ENCODE measurements around the gene MRGPRG.
"Not testable (repeated sequence)": the region's sequence is repeated elsewhere in the genome, so short reads cannot be mapped to it uniquely, and the experiment has no call there.

MRGPRG gene

GRCh38 chr11:3169255-3170043 is 49.2 kb downstream of the MRGPRG start:
- H3K9me3 Mint-ChIP-seq: no peaks in the 10 kb centered on the region
- H3K4me1 Mint-ChIP-seq: peaks cover 25% of the 10 kb centered on the region
- H3K27ac Mint-ChIP-seq: peak overlapping the region in 2 of 3 experiments; percentile 6 to 88
- TF ChIP-seq, protein P1, sequence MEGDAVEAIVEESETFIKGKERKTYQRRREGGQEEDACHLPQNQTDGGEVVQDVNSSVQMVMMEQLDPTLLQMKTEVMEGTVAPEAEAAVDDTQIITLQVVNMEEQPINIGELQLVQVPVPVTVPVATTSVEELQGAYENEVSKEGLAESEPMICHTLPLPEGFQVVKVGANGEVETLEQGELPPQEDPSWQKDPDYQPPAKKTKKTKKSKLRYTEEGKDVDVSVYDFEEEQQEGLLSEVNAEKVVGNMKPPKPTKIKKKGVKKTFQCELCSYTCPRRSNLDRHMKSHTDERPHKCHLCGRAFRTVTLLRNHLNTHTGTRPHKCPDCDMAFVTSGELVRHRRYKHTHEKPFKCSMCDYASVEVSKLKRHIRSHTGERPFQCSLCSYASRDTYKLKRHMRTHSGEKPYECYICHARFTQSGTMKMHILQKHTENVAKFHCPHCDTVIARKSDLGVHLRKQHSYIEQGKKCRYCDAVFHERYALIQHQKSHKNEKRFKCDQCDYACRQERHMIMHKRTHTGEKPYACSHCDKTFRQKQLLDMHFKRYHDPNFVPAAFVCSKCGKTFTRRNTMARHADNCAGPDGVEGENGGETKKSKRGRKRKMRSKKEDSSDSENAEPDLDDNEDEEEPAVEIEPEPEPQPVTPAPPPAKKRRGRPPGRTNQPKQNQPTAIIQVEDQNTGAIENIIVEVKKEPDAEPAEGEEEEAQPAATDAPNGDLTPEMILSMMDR (IDR thresholded peaks at IDR 0.05; ENCODE audit: unreplicated experiment in 3 of 3): no peak
- peak overlapping the region; percentile 57 to 76 (median 72) for H3K4me3 Mint-ChIP-seq
- H3K27me3 Mint-ChIP-seq (ENCODE audit: low read depth): peaks cover 28% of the 10 kb centered on the region
- H3K36me3 Mint-ChIP-seq (ENCODE audit: low read depth): no peaks in the 10 kb centered on the region

- not testable (repeated sequence) for H3K9me3 Mint-ChIP-seq; H3K36me3 Mint-ChIP-seq (ENCODE audit: low read depth); H3K27ac Mint-ChIP-seq
- H3K4me3 Mint-ChIP-seq: peak overlapping the region; percentile 30 to 55 (median 53)
- peaks cover 27% of the 10 kb centered on the region for H3K4me1 Mint-ChIP-seq
- H3K27me3 Mint-ChIP-seq (ENCODE audit: low read depth): peaks cover 28% of the 10 kb centered on the region
Measured at GRCh38 chr11:3168742-3169254, 49.8 kb downstream of the MRGPRG start.

Data from nephron (organoid).